HCT116 (cell line): ENCODE data around the gene QSOX1. TPM values are rescaled to one million over a fixed set of nuclear protein-coding genes. Genes with fewer than 3 reads are reported as not detected.

Experiments
- ATAC-seq: fragments of 200-7000 bp; cut with Tn5 transposase; 2 replicates; pipeline ENCODE4 v1.9.1; 2020; ENCODE audit warnings: mild to moderate bottlenecking, moderate library complexity
- BruUV-seq: library from RNA; stranded (reverse); fragments of 400-500 nt; replicated peaks from 2 replicates; lab custom pipeline; 2021; lab: Mats Ljungman, UMichigan
- CTCF ChIA-PET: fragments of 300-600 bp; sonication (Branson Sonifier 250); formaldehyde crosslinking; loops from one replicate; lab custom pipeline; 2021; ENCODE audit warnings: antibody characterized with exemption; lab: Charles Lee
- POLR2A ChIA-PET: fragments of 300-600, 350-600 bp; sonication (Branson Sonifier 250); formaldehyde crosslinking; loops from one replicate; lab custom pipeline; 2021; ENCODE audit warnings: antibody characterized with exemption; lab: Charles Lee
- RAD21 ChIA-PET, 2 experiments: fragments of 300-600 bp; sonication (Branson Sonifier 250); formaldehyde crosslinking; loops; one replicate each; lab custom pipeline; 2023; ENCODE audit warnings: low total read pairs in 2 of 2; ENCODE audit not compliant: uncharacterized antibody in 2 of 2, unreplicated experiment in 2 of 2, low non-redundant PET in 1 of 2; lab: Charles Lee
- DNase-seq: peaks from one replicate; pipeline ENCODE4 v3.0.0-alpha.2; 2010; ENCODE audit warnings: low read depth, low spot score
- H2AFZ ChIP-seq: fragments of 200-600 bp; shearing (Covaris generic), sonication (generic); 2 replicates; pipeline ENCODE4 v1.6.1; 2017; ENCODE audit warnings: low read depth, mixed run types, mixed read lengths, antibody characterized with exemption, low read length; ENCODE audit not compliant: poor library complexity, severe bottlenecking
- H3K27ac ChIP-seq: 2 replicates; pipeline ENCODE4 v1.5.1; 2012; ENCODE audit warnings: low read depth, low read length
- H3K27me3 ChIP-seq: fragments of 200-600 bp; sonication (generic); 2 replicates; pipeline ENCODE4 v1.6.1; 2016; ENCODE audit warnings: mixed run types, low read length, mixed read lengths; ENCODE audit not compliant: insufficient read depth
- H3K36me3 ChIP-seq, 2 experiments: fragments of 200-500 bp in 1 of 2; fragments of 200-600 bp in 1 of 2; sonication (Bioruptor generic) in 1 of 2; sonication (generic) in 1 of 2; 2 replicates each; pipeline versions ENCODE4 v1.5.1 to v1.6.1; 2014 to 2016; ENCODE audit warnings: low read length in 2 of 2, inconsistent platforms in 1 of 2, mixed read lengths in 1 of 2, mixed run types in 1 of 2; ENCODE audit not compliant: insufficient read depth in 2 of 2, control insufficient read depth in 1 of 2
- H3K4me1 ChIP-seq, 2 experiments: fragments of 200-600 bp in 1 of 2; sonication (generic) in 1 of 2; 2 replicates each; pipeline versions ENCODE4 v1.5.1 to v1.6.1; 2012 to 2017; ENCODE audit warnings: low read length in 2 of 2, inconsistent platforms in 1 of 2, mild to moderate bottlenecking in 1 of 2, mixed read lengths in 1 of 2, mixed run types in 1 of 2, moderate library complexity in 1 of 2; ENCODE audit not compliant: insufficient read depth in 2 of 2, control insufficient read depth in 1 of 2
- H3K4me2 ChIP-seq: fragments of 200-600 bp; sonication (generic); 2 replicates; pipeline ENCODE4 v1.6.1; 2017; ENCODE audit warnings: mixed run types, low read length, mixed read lengths
- H3K4me3 ChIP-seq, 2 experiments: fragments of 200-600 bp in 1 of 2; sonication (generic) in 1 of 2; replicated peaks in 1 of 2; 2 replicates each; pipeline ENCODE4 v1.5.1; 2011 to 2016; ENCODE audit warnings: low read length in 2 of 2, control low read depth in 1 of 2, low read depth in 1 of 2, mild to moderate bottlenecking in 1 of 2, mixed read lengths in 1 of 2, mixed run types in 1 of 2
- H3K79me2 ChIP-seq: fragments of 200-600 bp; sonication (generic); 2 replicates; pipeline ENCODE4 v1.6.1; 2017; ENCODE audit warnings: mild to moderate bottlenecking, mixed run types, low read length, moderate library complexity, mixed read lengths; ENCODE audit not compliant: insufficient read depth
- H3K9ac ChIP-seq: fragments of 200-600 bp; sonication (generic); 2 replicates; pipeline ENCODE4 v1.6.1; 2016; ENCODE audit warnings: low read length, mixed read lengths
- H3K9me2 ChIP-seq: fragments of 200-600 bp; sonication (generic), shearing (Covaris generic); 2 replicates; pipeline ENCODE4 v1.6.1; 2017; ENCODE audit warnings: mixed run types, mild to moderate bottlenecking, moderate library complexity; ENCODE audit not compliant: insufficient read depth
- H3K9me3 ChIP-seq, 2 experiments: fragments of 200-500 bp in 1 of 2; fragments of 200-600 bp in 1 of 2; sonication (Bioruptor generic) in 1 of 2; sonication (generic) in 1 of 2; 2 replicates each; pipeline ENCODE4 v1.6.1; 2014 to 2017; ENCODE audit warnings: low read length in 2 of 2, mixed read lengths in 2 of 2, inconsistent platforms in 1 of 2, low read depth in 1 of 2, mild to moderate bottlenecking in 1 of 2, mixed run types in 1 of 2, moderate library complexity in 1 of 2; ENCODE audit not compliant: control insufficient read depth in 1 of 2, insufficient read depth in 1 of 2
- H4K20me1 ChIP-seq: fragments of 200-600 bp; sonication (generic), shearing (Covaris generic); 2 replicates; pipeline ENCODE4 v1.6.1; 2017; ENCODE audit warnings: mixed run types, mild to moderate bottlenecking, moderate library complexity; ENCODE audit not compliant: insufficient read depth
- CBX3 ChIP-seq: IDR thresholded peaks from 2 replicates; pipeline ENCODE4 v1.6.1; 2012; ENCODE audit warnings: low read depth
- CEBPB ChIP-seq: IDR thresholded peaks from 2 replicates; pipeline ENCODE4 v1.6.1; 2012; ENCODE audit warnings: low read depth
- EGR1 ChIP-seq: IDR thresholded peaks from 2 replicates; pipeline ENCODE4 v1.6.1; 2012; ENCODE audit warnings: low read depth
- EZH2 ChIP-seq: fragments of 200-600 bp; sonication (generic); IDR thresholded peaks from 2 replicates; pipeline ENCODE4 v1.6.1; 2017; ENCODE audit warnings: antibody characterized with exemption, mixed run types
- FOSL1 ChIP-seq: IDR thresholded peaks from 2 replicates; pipeline ENCODE4 v1.6.1; 2012; ENCODE audit warnings: low read depth
- JUND ChIP-seq: IDR thresholded peaks from 2 replicates; pipeline ENCODE4 v1.6.1; 2012
- SIN3A ChIP-seq: IDR thresholded peaks from 2 replicates; pipeline ENCODE4 v1.6.1; 2012; ENCODE audit warnings: low read depth
- TCF7L2 ChIP-seq: IDR thresholded peaks from 2 replicates; pipeline ENCODE4 v1.7.0; 2011; ENCODE audit warnings: borderline replicate concordance, inconsistent platforms; ENCODE audit not compliant: insufficient read depth, insufficient read length; ENCODE audit errors: extremely low read depth
- YY1 ChIP-seq: IDR thresholded peaks from 2 replicates; pipeline ENCODE4 v1.6.1; 2011; ENCODE audit warnings: low read length, low read depth, moderate library complexity, mild to moderate bottlenecking; ENCODE audit not compliant: insufficient replicate concordance; ENCODE audit errors: extremely low read depth
- ZNF274 ChIP-seq: fragments of 200-500 bp; sonication (Bioruptor generic); IDR thresholded peaks from 2 replicates; pipeline ENCODE4 v1.6.1; 2014; ENCODE audit warnings: mild to moderate bottlenecking, low read depth, low read length, inconsistent platforms
- intact Hi-C: fragments of 100-400 bp; cut with micrococcal nuclease; formaldehyde crosslinking; loops from 2 replicates; pipeline ENCODE4 v1.10.0; 2022
- total RNA-seq: library from RNA; stranded (reverse); gene quantifications from one replicate; pipeline ENCODE4 v1.2.1, GENCODE V29; 2021; ENCODE audit not compliant: unreplicated experiment
- TF ChIP-seq, protein P1 (sequence below): IDR thresholded peaks from 2 replicates; pipeline ENCODE4 v1.6.1; 2012

Gene QSOX1
- total RNA-seq, 1 experiment from 2014 or later, result 89.2 TPM

DNA sequence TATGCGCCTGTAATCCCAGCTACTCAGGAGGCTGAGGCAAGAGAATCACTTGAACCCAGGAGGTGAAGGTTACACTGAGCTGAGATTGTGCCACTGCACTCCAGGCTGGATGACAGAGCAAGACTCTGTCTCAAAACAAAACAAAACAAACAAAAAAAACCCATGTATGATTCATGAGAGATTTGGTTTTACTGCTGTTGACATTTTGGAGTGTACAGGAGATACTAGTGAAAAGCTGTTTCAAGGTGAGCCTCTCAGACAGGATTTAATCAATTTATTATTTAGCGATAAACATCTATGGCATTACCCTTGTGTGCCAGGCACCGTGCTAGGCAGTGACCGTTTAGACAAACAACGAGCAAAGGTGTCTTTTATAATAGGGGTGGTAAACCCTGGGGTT, 91.9 kb downstream of the QSOX1 start:
- TF ChIP-seq FOSL1 (no peak), JUND (no peak), CBX3 (no peak), CEBPB (no peak), SIN3A (no peak), TCF7L2 (no peak), EZH2 (no peak), EGR1 (no peak), YY1 (no peak)
- TF ChIP-seq, protein P1, sequence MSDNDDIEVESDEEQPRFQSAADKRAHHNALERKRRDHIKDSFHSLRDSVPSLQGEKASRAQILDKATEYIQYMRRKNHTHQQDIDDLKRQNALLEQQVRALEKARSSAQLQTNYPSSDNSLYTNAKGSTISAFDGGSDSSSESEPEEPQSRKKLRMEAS, result no peak
- ATAC-seq (no peak), DNase-seq (no peak)
- Histone ChIP-seq H3K9ac (no peak overlapping the region), H3K79me2 (no peaks in the 10 kb centered on the region), H3K36me3 (no peaks in the 10 kb centered on the region), H3K4me3 (no peak overlapping the region), H3K27me3 (no peaks in the 10 kb centered on the region), H3K9me3 (no peaks in the 10 kb centered on the region), H4K20me1 (no peaks in the 10 kb centered on the region), H3K27ac (no peak overlapping the region), H3K4me2 (no peak overlapping the region), H3K9me2 (no peaks in the 10 kb centered on the region), H3K4me1 (peaks cover 0 to 8% of the 10 kb centered on the region in 2 experiments; a peak in 2 of 4 replicates), H2AFZ (no peak overlapping the region)
- ChIA-PET POLR2A (no interaction called here), CTCF (no interaction called here), RAD21 (no interaction called here)
- BruUV-seq, result no TSS peak
- intact Hi-C loops, result no loop called here

GRCh38 chr1:180247061-180247460, 92.4 kb downstream of the QSOX1 start:
- Histone ChIP-seq H3K4me1 (peaks cover 0 to 8% of the 10 kb centered on the region in 2 experiments; a peak in 2 of 4 replicates), H3K36me3 (no peaks in the 10 kb centered on the region), H3K9ac (no peak overlapping the region), H3K27ac (no peak overlapping the region), H2AFZ (no peak overlapping the region), H3K4me2 (no peak overlapping the region), H3K9me3 (no peaks in the 10 kb centered on the region), H3K27me3 (no peaks in the 10 kb centered on the region), H3K79me2 (no peaks in the 10 kb centered on the region), H3K4me3 (no peak overlapping the region), H3K9me2 (no peaks in the 10 kb centered on the region), H4K20me1 (no peaks in the 10 kb centered on the region)
- intact Hi-C loops, result no loop called here
- DNase-seq (no peak), ATAC-seq (no peak)
- ChIA-PET POLR2A (no interaction called here), RAD21 (no interaction called here), CTCF (no interaction called here)
- TF ChIP-seq FOSL1, result no peak
- no peak for TF ChIP-seq ZNF274
- BruUV-seq, result no TSS peak
